Panc1 (cell line): Measurements from ENCODE around the gene TMEM244. TPM values are rescaled to one million over a fixed set of nuclear protein-coding genes. Genes with fewer than 3 reads are reported as not detected.

Source experiments
- ATAC-seq: fragments of 200-7000 bp; cut with Tn5 transposase; 2 replicates; pipeline ENCODE4 v1.9.1; 2020; ENCODE audit warnings: mild to moderate bottlenecking, moderate library complexity
- Bru-seq: library from RNA; stranded (reverse); fragments of 400-500 nt; gene quantifications from one replicate; lab custom pipeline; 2021; lab: Mats Ljungman, UMichigan
- BruChase-seq, 2 experiments: library from RNA; stranded (reverse); fragments of 400-500 nt; gene quantifications; one replicate each; lab custom pipeline; 2021; lab: Mats Ljungman, UMichigan
- BruUV-seq: library from RNA; stranded (reverse); fragments of 400-500 nt; replicated peaks from 2 replicates; lab custom pipeline; 2021; lab: Mats Ljungman, UMichigan
- CTCF ChIA-PET: fragments of 300-600 bp; sonication (Branson Sonifier 250); formaldehyde crosslinking; loops from one replicate; lab custom pipeline; 2022; ENCODE audit warnings: antibody characterized with exemption; lab: Charles Lee
- POLR2A ChIA-PET: fragments of 300-600 bp; sonication (Branson Sonifier 250); formaldehyde crosslinking; loops from one replicate; lab custom pipeline; 2022; ENCODE audit warnings: antibody characterized with exemption; lab: Charles Lee
- DNase-seq: peaks from one replicate; pipeline ENCODE4 v3.0.0-alpha.2; 2010; ENCODE audit warnings: low read depth, low spot score
- H3K27ac ChIP-seq: 2 replicates; pipeline ENCODE4 v1.5.1; 2011; ENCODE audit warnings: mild to moderate bottlenecking, low read length, inconsistent platforms
- H3K27me3 ChIP-seq: fragments of 200-500 bp; sonication (Bioruptor generic); 2 replicates; pipeline ENCODE4 v1.6.0; 2014; ENCODE audit warnings: low read length, inconsistent platforms; ENCODE audit not compliant: control insufficient read depth, insufficient read depth
- H3K36me3 ChIP-seq: fragments of 200-500 bp; sonication (Bioruptor generic); 2 replicates; pipeline ENCODE4 v1.5.1; 2014; ENCODE audit warnings: inconsistent platforms, mild to moderate bottlenecking, low read length, moderate library complexity; ENCODE audit not compliant: control insufficient read depth, insufficient read depth
- H3K4me1 ChIP-seq: 2 replicates; pipeline ENCODE4 v1.5.1; 2011; ENCODE audit warnings: inconsistent platforms, mild to moderate bottlenecking, low read length, moderate library complexity; ENCODE audit not compliant: control insufficient read depth, insufficient read depth
- H3K4me3 ChIP-seq, 2 experiments: 2 replicates each; pipeline ENCODE4 v1.5.1; 2011 to 2012; ENCODE audit warnings: low read depth in 2 of 2, low read length in 2 of 2, mild to moderate bottlenecking in 2 of 2, inconsistent platforms in 1 of 2, moderate library complexity in 1 of 2
- H3K9me3 ChIP-seq: fragments of 200-500 bp; sonication (Bioruptor generic); 2 replicates; pipeline ENCODE4 v1.5.1; 2014; ENCODE audit warnings: low read depth, mild to moderate bottlenecking, inconsistent platforms, low read length, moderate library complexity; ENCODE audit not compliant: control insufficient read depth, insufficient read depth
- POLR2AphosphoS5 ChIP-seq: IDR thresholded peaks from 2 replicates; pipeline ENCODE4 v1.6.1; 2012; ENCODE audit warnings: mild to moderate bottlenecking, low read depth, low read length, moderate library complexity
- SIN3A ChIP-seq: IDR thresholded peaks from 2 replicates; pipeline ENCODE4 v1.6.1; 2012; ENCODE audit warnings: low read depth, mild to moderate bottlenecking, low read length, moderate library complexity, borderline replicate concordance; ENCODE audit not compliant: insufficient read depth
- TCF7L2 ChIP-seq: IDR thresholded peaks from 2 replicates; pipeline ENCODE4 v1.6.1; 2011; ENCODE audit warnings: mild to moderate bottlenecking, low read depth, low read length, inconsistent platforms
- in situ Hi-C: cut with HindIII; loops from 2 replicates; pipeline ENCODE4 v1.10.0; 2016; ENCODE audit warnings: low sequenced_read_pairs, low pct_unique_long_range_greater_than_20kb
- intact Hi-C: fragments of 100-400 bp; cut with micrococcal nuclease; formaldehyde crosslinking; loops from one replicate; pipeline ENCODE4 v1.10.0; 2022; ENCODE audit not compliant: unreplicated experiment
- long read RNA-seq: library from polyadenylated mRNA; unstranded; transcript quantifications from one replicate; pipeline ENCODE4 v2.0.0, GENCODE V29; 2021; ENCODE audit not compliant: unreplicated experiment
- polyA plus RNA-seq: library from polyadenylated mRNA; unstranded; fragments of >200 nt; gene quantifications from one replicate; pipeline ENCODE4 v1.2.1, GENCODE V29; 2012; ENCODE audit warnings: missing spikeins; ENCODE audit not compliant: insufficient read length
- total RNA-seq: library from RNA; stranded (reverse); gene quantifications from one replicate; pipeline ENCODE4 v1.2.1, GENCODE V29; 2021; ENCODE audit not compliant: unreplicated experiment
- TF ChIP-seq, protein P1 (sequence below): fragments of 450-650 bp; IDR thresholded peaks from 2 replicates; pipeline ENCODE4 v1.5.1; 2017; ENCODE audit warnings: mild to moderate bottlenecking
- TF ChIP-seq, protein P2 (sequence below), 2 experiments: IDR thresholded peaks; 2 replicates each; pipeline ENCODE4 v1.6.1; 2011 to 2012; ENCODE audit warnings: low read depth in 2 of 2, control low read depth in 1 of 2, low read length in 1 of 2, mild to moderate bottlenecking in 1 of 2, moderate library complexity in 1 of 2; ENCODE audit not compliant: insufficient read depth in 1 of 2

Gene TMEM244, protein sequence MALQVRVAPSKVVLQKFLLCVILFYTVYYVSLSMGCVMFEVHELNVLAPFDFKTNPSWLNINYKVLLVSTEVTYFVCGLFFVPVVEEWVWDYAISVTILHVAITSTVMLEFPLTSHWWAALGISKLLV
- total RNA-seq: not detected
- not detected for polyA plus RNA-seq
- not detected for Bru-seq, nascent RNA
- not detected for BruChase-seq, experiment 1, labeled RNA remaining after a 2-hour chase
- BruChase-seq, experiment 2, labeled RNA remaining after a 6-hour chase: not detected
- long read RNA-seq: 0 reads

DNA sequence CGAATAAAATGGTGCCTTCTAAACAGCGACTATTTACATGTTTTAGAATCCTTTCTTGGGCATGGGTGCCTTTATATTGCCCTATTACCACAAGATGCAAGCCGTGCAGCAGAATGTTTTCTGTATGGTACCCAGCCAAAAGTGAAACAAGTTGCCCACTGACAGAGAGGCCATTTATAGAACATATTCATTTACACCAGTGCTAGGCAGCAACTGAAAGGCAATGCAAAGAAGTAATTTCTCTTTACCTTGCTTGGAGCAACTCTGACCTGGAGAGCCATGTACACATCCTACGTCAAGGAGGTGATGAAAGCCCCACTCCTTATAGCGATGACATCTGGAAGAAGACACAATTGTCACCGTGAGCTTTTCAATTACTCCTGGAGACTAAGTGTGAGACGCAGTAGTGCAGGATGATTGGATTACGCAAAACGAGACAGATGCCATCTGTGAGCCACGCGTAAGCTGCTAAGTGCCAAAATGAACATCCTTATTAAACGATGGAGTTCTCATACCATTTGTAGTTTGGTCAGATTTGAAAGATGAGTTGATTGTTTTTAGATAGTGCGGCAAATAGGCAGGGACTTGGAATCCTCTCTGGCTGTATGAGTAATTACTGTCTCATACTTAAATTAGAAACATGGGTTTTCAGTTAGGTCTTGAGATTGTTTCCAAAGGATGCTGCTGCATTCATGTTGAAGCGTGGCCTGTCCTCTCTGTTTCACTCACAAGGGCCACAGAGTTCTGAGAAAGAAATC, at the start of gene TMEM244:
TSS of gene TMEM244 (minus strand) at position 408 of the 758 bp plus-strand sequence. CDS start at position 281, 127 bp downstream.
- BruUV-seq: no TSS peak
- CTCF ChIA-PET: no interaction called here
- H3K4me3 ChIP-seq: peak within 1 kb of the TSS; percentile 10 to 22; a peak in 3 of 4 replicates

DNA sequence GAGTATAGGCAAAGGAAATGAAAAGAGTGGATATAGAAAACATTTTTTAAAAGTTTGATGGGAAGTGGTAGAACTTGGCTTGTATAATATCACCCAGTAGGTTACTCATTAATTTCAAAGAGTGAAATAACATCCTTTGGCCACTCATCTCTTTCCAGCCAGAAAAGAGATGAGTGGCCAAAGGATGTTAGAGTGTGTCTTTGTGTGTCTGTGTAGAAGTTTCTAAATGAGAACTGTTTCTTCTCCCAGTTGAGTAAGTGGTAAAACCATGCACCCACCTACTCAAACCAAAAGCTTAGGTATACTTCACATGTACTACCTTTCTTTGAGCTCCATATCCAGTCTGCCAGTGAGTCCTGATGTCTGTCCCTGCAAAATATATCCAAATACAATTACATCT, 47.7 kb upstream of the TMEM244 start:
- H3K4me1 ChIP-seq: no peaks in the 10 kb centered on the region
- intact Hi-C loops (no loop called here), in situ Hi-C loops (no loop called here)
- H3K4me3 ChIP-seq: no peak overlapping the region
- H3K9me3 ChIP-seq: no peaks in the 10 kb centered on the region
- ATAC-seq (no peak), DNase-seq (no peak)
- CTCF ChIA-PET: no interaction called here
- POLR2A ChIA-PET: no interaction called here
- no peaks in the 10 kb centered on the region for H3K36me3 ChIP-seq
- no peaks in the 10 kb centered on the region for H3K27me3 ChIP-seq
- TF ChIP-seq SIN3A (no peak), TCF7L2 (no peak), POLR2AphosphoS5 (no peak)
- TF ChIP-seq, protein P1, sequence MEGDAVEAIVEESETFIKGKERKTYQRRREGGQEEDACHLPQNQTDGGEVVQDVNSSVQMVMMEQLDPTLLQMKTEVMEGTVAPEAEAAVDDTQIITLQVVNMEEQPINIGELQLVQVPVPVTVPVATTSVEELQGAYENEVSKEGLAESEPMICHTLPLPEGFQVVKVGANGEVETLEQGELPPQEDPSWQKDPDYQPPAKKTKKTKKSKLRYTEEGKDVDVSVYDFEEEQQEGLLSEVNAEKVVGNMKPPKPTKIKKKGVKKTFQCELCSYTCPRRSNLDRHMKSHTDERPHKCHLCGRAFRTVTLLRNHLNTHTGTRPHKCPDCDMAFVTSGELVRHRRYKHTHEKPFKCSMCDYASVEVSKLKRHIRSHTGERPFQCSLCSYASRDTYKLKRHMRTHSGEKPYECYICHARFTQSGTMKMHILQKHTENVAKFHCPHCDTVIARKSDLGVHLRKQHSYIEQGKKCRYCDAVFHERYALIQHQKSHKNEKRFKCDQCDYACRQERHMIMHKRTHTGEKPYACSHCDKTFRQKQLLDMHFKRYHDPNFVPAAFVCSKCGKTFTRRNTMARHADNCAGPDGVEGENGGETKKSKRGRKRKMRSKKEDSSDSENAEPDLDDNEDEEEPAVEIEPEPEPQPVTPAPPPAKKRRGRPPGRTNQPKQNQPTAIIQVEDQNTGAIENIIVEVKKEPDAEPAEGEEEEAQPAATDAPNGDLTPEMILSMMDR: no peak
- TF ChIP-seq, protein P2, sequence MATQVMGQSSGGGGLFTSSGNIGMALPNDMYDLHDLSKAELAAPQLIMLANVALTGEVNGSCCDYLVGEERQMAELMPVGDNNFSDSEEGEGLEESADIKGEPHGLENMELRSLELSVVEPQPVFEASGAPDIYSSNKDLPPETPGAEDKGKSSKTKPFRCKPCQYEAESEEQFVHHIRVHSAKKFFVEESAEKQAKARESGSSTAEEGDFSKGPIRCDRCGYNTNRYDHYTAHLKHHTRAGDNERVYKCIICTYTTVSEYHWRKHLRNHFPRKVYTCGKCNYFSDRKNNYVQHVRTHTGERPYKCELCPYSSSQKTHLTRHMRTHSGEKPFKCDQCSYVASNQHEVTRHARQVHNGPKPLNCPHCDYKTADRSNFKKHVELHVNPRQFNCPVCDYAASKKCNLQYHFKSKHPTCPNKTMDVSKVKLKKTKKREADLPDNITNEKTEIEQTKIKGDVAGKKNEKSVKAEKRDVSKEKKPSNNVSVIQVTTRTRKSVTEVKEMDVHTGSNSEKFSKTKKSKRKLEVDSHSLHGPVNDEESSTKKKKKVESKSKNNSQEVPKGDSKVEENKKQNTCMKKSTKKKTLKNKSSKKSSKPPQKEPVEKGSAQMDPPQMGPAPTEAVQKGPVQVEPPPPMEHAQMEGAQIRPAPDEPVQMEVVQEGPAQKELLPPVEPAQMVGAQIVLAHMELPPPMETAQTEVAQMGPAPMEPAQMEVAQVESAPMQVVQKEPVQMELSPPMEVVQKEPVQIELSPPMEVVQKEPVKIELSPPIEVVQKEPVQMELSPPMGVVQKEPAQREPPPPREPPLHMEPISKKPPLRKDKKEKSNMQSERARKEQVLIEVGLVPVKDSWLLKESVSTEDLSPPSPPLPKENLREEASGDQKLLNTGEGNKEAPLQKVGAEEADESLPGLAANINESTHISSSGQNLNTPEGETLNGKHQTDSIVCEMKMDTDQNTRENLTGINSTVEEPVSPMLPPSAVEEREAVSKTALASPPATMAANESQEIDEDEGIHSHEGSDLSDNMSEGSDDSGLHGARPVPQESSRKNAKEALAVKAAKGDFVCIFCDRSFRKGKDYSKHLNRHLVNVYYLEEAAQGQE (IDR thresholded peaks at IDR 0.05; ENCODE audit: insufficient read depth in 1 of 2, low read depth in 2 of 2, low read length in 1 of 2): no peak
- no peak overlapping the region for H3K27ac ChIP-seq
- BruUV-seq: no TSS peak

More for the DNA sequence above, at the start of gene TMEM244:
- no peaks in the 10 kb centered on the region for H3K27me3 ChIP-seq
- intact Hi-C loops (no loop called here), in situ Hi-C loops (no loop called here)
- DNase-seq (no peak), ATAC-seq (no peak)
- H3K4me1 ChIP-seq: no peaks in the 10 kb centered on the region
- TF ChIP-seq SIN3A: no peak
- no peak for TF ChIP-seq TCF7L2
- TF ChIP-seq POLR2AphosphoS5: no peak
- TF ChIP-seq, protein P1: no peak
- TF ChIP-seq, protein P2 (IDR thresholded peaks at IDR 0.05; ENCODE audit: insufficient read depth in 1 of 2, low read depth in 2 of 2, low read length in 1 of 2): no peak
- H3K9me3 ChIP-seq: no peaks in the 10 kb centered on the region
- no peak within 1 kb of the TSS for H3K27ac ChIP-seq
- POLR2A ChIA-PET: no interaction called here
- no peaks in the 10 kb centered on the region for H3K36me3 ChIP-seq
